Natural killer cell (primary cell): ENCODE results near the gene LIN28B. TPM values are rescaled to one million over a fixed set of nuclear protein-coding genes. Genes with fewer than 3 reads are reported as not detected.

ENCODE experiments used
- ATAC-seq, 3 donors: fragments of 150-1000 bp in 2 of 3; fragments of 200-7000 bp in 1 of 3; cut with Tn5 transposase; 1 replicate in 1 of 3; 2 replicates in 2 of 3; pipeline ENCODE4 v1.10.0; 2021; ENCODE audit warnings: mild to moderate bottlenecking in 2 of 3, moderate library complexity in 2 of 3
- DNase-seq, 2 donors: peaks; one replicate each; pipeline versions ENCODE4 v3.0.0 to v3.0.0-alpha.2; 2013 to 2021; ENCODE audit warnings: mixed read lengths in 1 of 2
- H3K27ac ChIP-seq: one replicate; pipeline ENCODE4 v1.5.1; 2013; ENCODE audit warnings: mild to moderate bottlenecking, low read length
- H3K27me3 ChIP-seq: one replicate; pipeline ENCODE4 v1.6.1; 2013; ENCODE audit warnings: low read length; ENCODE audit not compliant: control insufficient read depth, insufficient read depth
- H3K36me3 ChIP-seq: one replicate; pipeline ENCODE4 v1.6.1; 2013; ENCODE audit warnings: low read length; ENCODE audit not compliant: control insufficient read depth, insufficient read depth
- H3K4me1 ChIP-seq: one replicate; pipeline ENCODE4 v1.6.1; 2013; ENCODE audit warnings: low read length; ENCODE audit not compliant: control insufficient read depth, insufficient read depth
- H3K4me3 ChIP-seq: one replicate; pipeline ENCODE4 v1.5.1; 2013; ENCODE audit warnings: low read length
- H3K9me3 ChIP-seq: one replicate; pipeline ENCODE4 v1.6.1; 2013; ENCODE audit warnings: low read length; ENCODE audit not compliant: control insufficient read depth, insufficient read depth
- H3K27ac Mint-ChIP-seq, 2 donors: one replicate each; pipeline ENCODE4 v1.8.0; 2022; ENCODE audit warnings: mild to moderate bottlenecking in 2 of 2, mixed read lengths in 2 of 2, moderate library complexity in 1 of 2
- H3K27me3 Mint-ChIP-seq, 2 donors: one replicate each; pipeline ENCODE4 v1.8.0; 2022; ENCODE audit warnings: low read depth in 2 of 2, mixed read lengths in 2 of 2
- H3K36me3 Mint-ChIP-seq: one replicate; pipeline ENCODE4 v1.8.0; 2022; ENCODE audit warnings: mixed read lengths
- H3K4me1 Mint-ChIP-seq, 2 donors: one replicate each; pipeline ENCODE4 v1.8.0; 2022; ENCODE audit warnings: mixed read lengths in 2 of 2
- H3K4me3 Mint-ChIP-seq: one replicate; pipeline ENCODE4 v1.8.0; 2022; ENCODE audit warnings: mild to moderate bottlenecking, moderate library complexity, mixed read lengths
- H3K9me3 Mint-ChIP-seq, 2 donors: one replicate each; pipeline ENCODE4 v1.8.0; 2022; ENCODE audit warnings: mixed read lengths in 2 of 2
- WGBS: methylation state at CpG from one replicate; pipeline ENCODE4 v1.1.7; 2013; ENCODE audit warnings: missing lambda C conversion rate; ENCODE audit not compliant: insufficient coverage; 5-methylcytosine and 5-hydroxymethylcytosine counted together
- intact Hi-C: fragments of 100-400 bp; cut with micrococcal nuclease; formaldehyde crosslinking; loops from one replicate; pipeline ENCODE4 v1.14.2; 2022
- total RNA-seq, 4 donors: library from RNA; stranded (reverse); fragments of 120-200 nt in 1 of 4; gene quantifications; one replicate each; pipeline versions ENCODE4 v1.2.3 to v1.2.4, GENCODE V29; 2013 to 2022
- TF ChIP-seq, protein P1 (sequence below): fragments of 200-600 bp; IDR thresholded peaks from one replicate; pipeline ENCODE4 v1.8.0; 2022; ENCODE audit warnings: antibody characterized with exemption

Gene LIN28B, protein sequence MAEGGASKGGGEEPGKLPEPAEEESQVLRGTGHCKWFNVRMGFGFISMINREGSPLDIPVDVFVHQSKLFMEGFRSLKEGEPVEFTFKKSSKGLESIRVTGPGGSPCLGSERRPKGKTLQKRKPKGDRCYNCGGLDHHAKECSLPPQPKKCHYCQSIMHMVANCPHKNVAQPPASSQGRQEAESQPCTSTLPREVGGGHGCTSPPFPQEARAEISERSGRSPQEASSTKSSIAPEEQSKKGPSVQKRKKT
- total RNA-seq = not detected
- total RNA-seq (2013) = not detected

DNA sequence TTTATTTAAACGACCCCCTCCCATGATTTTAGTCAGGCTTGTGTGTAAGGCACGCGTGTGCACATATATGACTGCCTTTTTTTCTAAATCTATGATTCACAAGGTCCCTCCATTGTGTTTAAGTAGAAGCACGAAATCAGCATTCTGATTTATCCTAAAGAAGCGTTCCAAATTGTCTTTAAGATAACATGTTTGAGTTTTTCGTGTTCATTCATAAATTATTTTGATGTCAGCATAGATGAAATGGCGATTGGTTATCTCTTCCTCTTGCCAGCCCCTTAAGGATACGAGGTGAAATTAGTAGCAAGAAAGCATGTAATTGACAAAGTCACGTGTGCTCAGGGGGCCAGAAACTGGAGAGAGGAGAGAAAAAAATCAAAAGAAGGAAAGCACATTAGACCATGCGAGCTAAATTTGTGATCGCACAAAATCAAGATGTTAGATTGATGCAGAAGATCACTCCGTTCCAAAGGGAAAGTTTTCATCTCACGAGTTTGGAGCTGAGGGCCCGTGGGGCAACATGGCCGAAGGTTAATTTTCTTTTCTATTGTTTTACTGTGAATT lies at the start of gene LIN28B:
Gene LIN28B (plus strand): TSS at position 377 of the 564 bp plus-strand sequence. CDS start 144 bp downstream, at position 521.
- no peak for DNase-seq

DNA sequence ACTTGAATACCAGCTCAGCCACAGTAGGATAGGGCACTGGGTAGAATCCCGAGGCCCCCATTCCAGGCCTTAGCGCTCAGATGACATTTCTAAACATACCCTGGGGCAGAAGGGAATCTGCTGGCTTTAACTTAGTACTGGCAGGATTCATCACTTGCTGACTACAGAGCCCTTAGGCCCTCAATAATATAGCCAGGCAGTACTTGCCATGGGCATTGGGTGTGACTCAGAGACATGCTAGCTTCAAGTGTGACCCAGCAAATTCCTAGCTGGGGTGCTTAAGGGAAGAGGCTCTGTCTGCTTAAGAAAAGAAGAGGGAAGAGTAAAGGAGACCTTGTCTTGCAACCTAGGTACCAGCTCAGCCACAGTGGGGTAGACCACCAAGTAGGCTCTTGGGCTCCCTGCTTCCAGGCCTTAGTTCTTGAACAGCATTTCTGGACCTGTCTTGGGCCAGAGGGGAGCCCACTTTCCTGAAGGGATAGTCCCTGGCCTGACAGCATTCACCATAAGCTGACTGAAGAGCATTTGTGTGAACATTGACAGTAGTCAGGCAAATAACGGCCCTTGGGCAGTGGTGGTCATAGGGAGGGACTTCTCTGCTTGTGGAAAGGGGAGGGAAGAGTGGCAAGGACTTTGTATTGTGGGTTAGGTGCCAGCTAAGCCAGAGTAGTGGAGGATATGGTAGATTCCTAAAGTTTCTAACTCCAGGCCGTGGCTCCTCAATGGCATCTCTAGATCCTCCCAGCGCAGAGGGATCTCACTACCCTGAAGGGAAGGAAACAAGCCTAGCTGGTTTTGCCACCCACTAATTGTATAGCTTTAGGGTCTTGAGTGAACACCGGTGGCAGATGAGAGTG lies 48.6 kb upstream of the LIN28B start:
- intact Hi-C loops = no loop called here
- no peaks in the 10 kb centered on the region for H3K36me3 Mint-ChIP-seq
- H3K27ac Mint-ChIP-seq = no peak overlapping the region
- Histone ChIP-seq H3K27ac (no peak overlapping the region), H3K36me3 (no peaks in the 10 kb centered on the region), H3K27me3 (no peaks in the 10 kb centered on the region), H3K4me3 (no peak overlapping the region), H3K9me3 (no peaks in the 10 kb centered on the region), H3K4me1 (no peaks in the 10 kb centered on the region)
- 90% methylated on average over 6 of the region's 6 CpGs for WGBS
- ATAC-seq = no peak
- H3K4me3 Mint-ChIP-seq = no peak overlapping the region
- TF ChIP-seq, protein P1, sequence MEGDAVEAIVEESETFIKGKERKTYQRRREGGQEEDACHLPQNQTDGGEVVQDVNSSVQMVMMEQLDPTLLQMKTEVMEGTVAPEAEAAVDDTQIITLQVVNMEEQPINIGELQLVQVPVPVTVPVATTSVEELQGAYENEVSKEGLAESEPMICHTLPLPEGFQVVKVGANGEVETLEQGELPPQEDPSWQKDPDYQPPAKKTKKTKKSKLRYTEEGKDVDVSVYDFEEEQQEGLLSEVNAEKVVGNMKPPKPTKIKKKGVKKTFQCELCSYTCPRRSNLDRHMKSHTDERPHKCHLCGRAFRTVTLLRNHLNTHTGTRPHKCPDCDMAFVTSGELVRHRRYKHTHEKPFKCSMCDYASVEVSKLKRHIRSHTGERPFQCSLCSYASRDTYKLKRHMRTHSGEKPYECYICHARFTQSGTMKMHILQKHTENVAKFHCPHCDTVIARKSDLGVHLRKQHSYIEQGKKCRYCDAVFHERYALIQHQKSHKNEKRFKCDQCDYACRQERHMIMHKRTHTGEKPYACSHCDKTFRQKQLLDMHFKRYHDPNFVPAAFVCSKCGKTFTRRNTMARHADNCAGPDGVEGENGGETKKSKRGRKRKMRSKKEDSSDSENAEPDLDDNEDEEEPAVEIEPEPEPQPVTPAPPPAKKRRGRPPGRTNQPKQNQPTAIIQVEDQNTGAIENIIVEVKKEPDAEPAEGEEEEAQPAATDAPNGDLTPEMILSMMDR = no peak
- DNase-seq = no peak
- peaks cover 0 to 20% of the 10 kb centered on the region in 2 donors for H3K27me3 Mint-ChIP-seq
- no peaks in the 10 kb centered on the region for H3K4me1 Mint-ChIP-seq
- H3K9me3 Mint-ChIP-seq = peaks cover 0 to 2% of the 10 kb centered on the region in 2 donors

More for the DNA sequence above, at the start of gene LIN28B:
- Mint-ChIP-seq H3K27me3 (peaks cover 58 to 76% of the 10 kb centered on the region in 2 donors), H3K9me3 (peaks cover 4 to 5% of the 10 kb centered on the region in 2 donors), H3K36me3 (peaks cover 22% of the 10 kb centered on the region), H3K27ac (no peak within 1 kb of the TSS), H3K4me3 (no peak within 1 kb of the TSS), H3K4me1 (peaks cover 0 to 5% of the 10 kb centered on the region in 2 donors)
- Histone ChIP-seq H3K36me3 (no peaks in the 10 kb centered on the region), H3K27me3 (peaks cover 71% of the 10 kb centered on the region), H3K27ac (no peak within 1 kb of the TSS), H3K4me1 (no peaks in the 10 kb centered on the region), H3K4me3 (no peak within 1 kb of the TSS), H3K9me3 (peaks cover 14% of the 10 kb centered on the region)
- TF ChIP-seq, protein P1 = no peak
- no peak for ATAC-seq
- intact Hi-C loops = no loop called here
- 8% methylated on average over 12 of the region's 15 CpGs for WGBS

DNA sequence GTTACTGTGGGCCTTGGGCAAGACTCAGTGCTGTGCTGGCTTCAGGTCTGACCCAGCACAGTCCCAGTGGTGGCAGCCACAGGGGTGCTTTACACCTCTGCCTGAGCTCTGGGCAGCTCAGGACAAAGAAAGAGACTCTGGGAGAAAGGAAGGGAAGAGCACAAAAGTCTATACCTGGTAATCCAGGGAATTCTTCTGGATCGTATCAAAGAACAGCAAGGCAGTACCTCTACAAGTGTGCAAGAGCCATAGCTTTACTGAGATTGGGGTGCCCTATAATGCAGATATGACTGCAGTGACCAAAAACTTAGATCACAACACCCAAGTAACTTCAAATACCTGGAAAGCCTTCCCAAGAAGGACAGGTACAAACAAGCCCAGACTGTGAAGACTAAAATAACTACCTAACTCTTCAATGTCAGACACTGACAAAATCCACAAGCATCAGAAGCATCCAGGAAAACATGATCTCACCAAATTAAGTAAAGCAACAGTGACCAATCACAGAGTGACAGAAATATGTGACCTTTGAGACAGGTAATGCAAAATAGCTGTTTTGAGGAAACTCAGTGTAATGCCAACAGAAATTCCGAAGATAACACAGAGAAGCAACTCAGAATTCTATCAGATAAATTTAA lies 47.9 kb upstream of the LIN28B start:
- H3K27me3 Mint-ChIP-seq = peaks cover 0 to 20% of the 10 kb centered on the region in 2 donors
- no peaks in the 10 kb centered on the region for H3K36me3 Mint-ChIP-seq
- no peak overlapping the region for H3K27ac Mint-ChIP-seq
- H3K36me3 ChIP-seq = no peaks in the 10 kb centered on the region
- H3K27ac ChIP-seq = no peak overlapping the region
- H3K4me1 ChIP-seq = no peaks in the 10 kb centered on the region
- H3K4me3 ChIP-seq = no peak overlapping the region
- no peaks in the 10 kb centered on the region for H3K4me1 Mint-ChIP-seq
- H3K4me3 Mint-ChIP-seq = no peak overlapping the region
- intact Hi-C loops = no loop called here
- 100% methylated on average over 1 of the region's 2 CpGs for WGBS
- H3K9me3 Mint-ChIP-seq = peaks cover 0 to 2% of the 10 kb centered on the region in 2 donors
- ATAC-seq = no peak
- TF ChIP-seq, protein P1 = no peak
- DNase-seq = no peak
- H3K27me3 ChIP-seq = no peaks in the 10 kb centered on the region
- H3K9me3 ChIP-seq = no peaks in the 10 kb centered on the region
